Measurements from ENCODE around the gene RESP18.
A peak's percentile ranks its signal among the peaks of the same experiment; 100 is the strongest.

The RESP18 gene

DNA sequence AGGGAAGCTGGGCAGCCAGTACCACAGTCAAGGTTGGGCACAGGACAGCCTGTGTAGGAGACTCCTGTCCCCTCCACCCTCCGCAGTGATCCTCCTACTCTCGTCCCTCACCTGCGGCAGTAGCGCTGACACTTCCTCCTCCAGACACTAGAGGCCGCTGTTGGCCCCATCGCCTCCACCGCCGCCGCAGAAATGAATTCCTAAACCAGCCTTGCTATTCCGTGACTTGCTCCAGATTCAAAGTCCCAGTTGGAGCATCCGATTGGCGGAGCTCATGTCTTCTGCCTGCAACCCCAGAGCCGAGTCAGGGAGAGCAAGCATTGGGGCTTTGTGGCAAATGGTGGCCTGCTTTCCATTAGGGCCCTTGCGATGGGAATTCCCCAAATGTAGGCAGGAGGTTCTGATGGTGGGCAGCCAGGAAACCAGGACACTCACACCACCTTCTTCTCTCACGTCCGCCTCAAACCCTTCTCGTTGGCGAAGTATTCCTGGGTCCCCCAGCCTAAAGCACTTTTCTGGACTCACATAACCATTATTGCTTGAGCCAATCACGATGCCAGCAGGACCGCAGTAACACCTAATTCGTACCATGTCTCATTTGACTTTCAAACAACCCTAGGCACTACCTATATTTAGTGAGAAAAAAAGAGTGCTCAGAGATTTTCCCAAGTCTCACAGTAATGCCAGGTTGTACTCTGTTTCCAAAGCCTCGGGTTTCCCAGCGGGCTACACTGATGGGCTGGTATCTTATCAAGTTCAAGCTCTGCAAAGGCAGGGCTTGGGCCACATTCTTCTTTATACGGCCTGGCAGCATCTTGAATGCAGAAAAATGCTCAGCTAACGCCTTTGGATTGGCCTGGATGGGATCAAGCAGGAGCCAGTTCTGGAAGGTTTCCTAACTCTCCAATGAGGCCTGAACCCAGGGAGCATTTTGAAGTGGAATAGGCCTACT is 54.6 kb downstream of the RESP18 start:
- peak; percentile 63 for DNase-seq (ENCODE audit: low read depth)
